Activated CD4-positive, alpha-beta T cell treated with anti-CD3 and anti-CD28 coated beads, Interleukin-2, amount 10 ng/mL, durations not matched to agents 24 days and 14 days (primary cell): ENCODE data around the gene PSMD9. TPM values are rescaled to one million over a fixed set of nuclear protein-coding genes. Genes with fewer than 3 reads are reported as not detected.

Source experiments
- DNase-seq: peaks from one replicate; pipeline ENCODE4 v3.0.0; 2022
- H3K27ac Mint-ChIP-seq: one replicate; pipeline ENCODE4 v1.8.0; 2022; ENCODE audit warnings: mild to moderate bottlenecking, mixed read lengths
- H3K27me3 Mint-ChIP-seq: one replicate; pipeline ENCODE4 v1.8.0; 2022; ENCODE audit warnings: mixed read lengths
- H3K36me3 Mint-ChIP-seq: one replicate; pipeline ENCODE4 v1.8.0; 2022; ENCODE audit warnings: low read depth, mild to moderate bottlenecking, mixed read lengths
- H3K4me1 Mint-ChIP-seq: one replicate; pipeline ENCODE4 v1.8.0; 2021; ENCODE audit warnings: mixed read lengths
- H3K4me3 Mint-ChIP-seq: one replicate; pipeline ENCODE4 v1.8.0; 2022; ENCODE audit warnings: mild to moderate bottlenecking, moderate library complexity, mixed read lengths
- H3K9me3 Mint-ChIP-seq: one replicate; pipeline ENCODE4 v1.8.0; 2021; ENCODE audit warnings: mixed read lengths
- intact Hi-C: fragments of 100-400 bp; cut with micrococcal nuclease; formaldehyde crosslinking; loops from one replicate; pipeline ENCODE4 v1.15.1; 2023
- total RNA-seq: library from RNA; stranded (reverse); gene quantifications from 2 replicates; pipeline ENCODE4 v1.2.3, GENCODE V29; 2022

The PSMD9 gene
- total RNA-seq, 1 donor from 2014 or later, result 63.8 TPM

DNA sequence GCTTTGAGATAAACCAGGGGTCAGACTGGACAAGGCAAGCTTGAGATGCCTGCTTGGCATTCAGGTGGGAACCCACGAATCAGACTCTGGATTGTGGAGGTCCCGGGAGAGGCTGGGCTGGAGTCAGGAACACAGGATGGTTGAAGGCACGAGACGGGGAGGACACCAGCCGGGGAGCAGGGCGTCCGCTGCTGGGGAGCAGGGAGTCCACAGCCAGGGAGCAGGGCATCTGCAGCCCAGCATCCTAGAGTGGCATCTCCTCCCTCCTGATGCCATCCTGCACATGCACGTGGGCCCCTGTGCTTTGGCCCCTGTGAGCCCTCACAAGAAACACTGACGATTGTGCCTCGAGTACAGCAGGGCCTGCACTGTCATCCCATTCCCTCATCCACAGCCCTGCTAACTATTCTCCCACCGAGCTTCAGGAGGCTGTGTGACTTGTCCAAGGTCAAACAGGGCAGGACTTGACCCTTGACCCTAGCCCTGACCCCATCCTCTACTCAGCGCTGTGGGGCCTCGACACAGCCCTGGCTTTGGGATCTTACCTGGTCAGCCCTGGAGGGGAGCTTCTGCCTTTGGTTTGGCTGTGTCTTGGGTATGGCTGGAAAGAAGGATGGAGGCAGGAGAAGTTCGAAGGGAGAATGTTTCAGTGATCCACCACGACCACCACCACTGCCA, 74.9 kb downstream of the PSMD9 start:
- Mint-ChIP-seq H3K4me3 (no peak overlapping the region), H3K27me3 (no peaks in the 10 kb centered on the region), H3K27ac (no peak overlapping the region), H3K4me1 (no peaks in the 10 kb centered on the region), H3K36me3 (no peaks in the 10 kb centered on the region), H3K9me3 (no peaks in the 10 kb centered on the region)
- DNase-seq, result no peak
- intact Hi-C loops, result no loop called here

DNA sequence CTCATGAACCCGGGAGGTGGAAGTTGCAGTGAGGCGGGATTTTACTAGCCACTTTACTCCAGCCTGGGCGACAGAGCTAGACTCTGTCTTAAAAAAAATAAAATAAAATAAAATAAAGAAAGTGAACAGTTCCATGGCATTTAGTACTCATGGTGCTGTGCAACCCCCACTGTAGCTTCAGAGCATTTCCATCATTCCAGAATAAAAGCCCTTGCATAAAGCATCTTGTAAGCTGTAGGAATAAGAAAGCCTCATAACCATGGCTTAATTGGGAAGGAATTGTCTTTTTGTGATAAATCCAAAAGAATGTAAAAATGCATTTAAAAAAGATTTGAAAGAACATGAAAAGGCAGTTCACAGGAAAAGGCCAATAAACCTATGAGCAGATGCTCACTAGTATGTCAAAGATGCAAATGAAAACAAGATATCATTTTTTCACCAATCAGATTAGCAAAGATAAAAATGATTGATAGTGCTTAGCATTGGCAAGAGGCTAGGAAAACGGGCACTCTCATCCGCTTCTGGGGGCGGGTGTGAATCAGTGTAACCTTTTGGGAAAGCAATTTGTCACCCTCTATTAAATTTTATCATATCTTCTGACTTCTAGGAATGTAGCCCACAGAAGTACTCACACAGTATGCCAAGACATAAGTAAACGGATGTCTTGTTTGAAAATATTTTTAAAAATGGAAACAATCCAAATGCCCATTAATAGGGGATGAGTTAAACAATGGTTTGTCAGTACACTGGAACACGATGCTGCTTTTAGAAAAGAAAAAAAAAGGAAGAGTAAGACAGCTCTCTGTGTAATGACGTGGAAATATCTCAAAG, 76.4 kb downstream of the PSMD9 start:
- Mint-ChIP-seq H3K27ac (no peak overlapping the region), H3K36me3 (no peaks in the 10 kb centered on the region), H3K4me3 (no peak overlapping the region), H3K4me1 (no peaks in the 10 kb centered on the region), H3K9me3 (no peaks in the 10 kb centered on the region), H3K27me3 (no peaks in the 10 kb centered on the region)
- no peak for DNase-seq
- intact Hi-C loops, result no loop called here

DNA sequence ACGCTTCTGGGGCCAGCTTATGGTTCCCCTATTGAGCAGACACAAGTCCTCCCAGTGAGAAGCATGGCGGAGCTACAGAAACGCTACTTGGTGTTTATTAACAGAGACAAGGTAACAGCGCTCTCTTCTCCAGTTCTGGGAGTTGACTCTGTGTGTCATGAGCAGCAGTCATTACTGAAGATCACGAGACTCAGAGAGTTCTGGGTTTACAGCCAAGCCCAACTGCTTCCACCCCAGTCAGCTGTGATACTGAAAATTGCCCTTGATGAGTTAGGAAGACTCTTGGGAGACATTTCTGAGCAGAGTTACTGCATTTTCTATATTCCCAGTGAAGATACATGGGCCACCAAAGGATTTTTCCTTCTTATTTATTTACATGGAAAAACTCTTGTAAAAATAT, 78.4 kb downstream of the PSMD9 start:
- H3K27ac Mint-ChIP-seq, result no peak overlapping the region
- intact Hi-C loops, result no loop called here

More for the DNA sequence above, 78.4 kb downstream of the PSMD9 start:
- Mint-ChIP-seq H3K4me3 (no peak overlapping the region), H3K36me3 (peaks cover under 1% of the 10 kb centered on the region), H3K9me3 (peaks cover 2% of the 10 kb centered on the region), H3K4me1 (no peaks in the 10 kb centered on the region), H3K27me3 (no peaks in the 10 kb centered on the region)
- DNase-seq, result no peak

Other genes with a start within 250 kb of the PSMD9 start
- 0.26 and 1.0 TPM in 2 replicates for gene MORN3, start 219.1 kb upstream of the PSMD9 start, total RNA-seq
- 17.1 and 18.4 TPM in 2 replicates for gene TMEM120B, start 176.0 kb upstream of the PSMD9 start, total RNA-seq
- 107 and 114 TPM in 2 replicates for gene RHOF, start 95.1 kb upstream of the PSMD9 start, total RNA-seq
- 26.6 and 29.2 TPM in 2 replicates for gene SETD1B, start 84.8 kb upstream of the PSMD9 start, total RNA-seq
- gene HPD, start 29.9 kb upstream of the PSMD9 start, total RNA-seq, result not detected in 2 replicates
- gene CFAP251, start 29.8 kb downstream of the PSMD9 start, total RNA-seq, result 0.85 and 1.1 TPM in 2 replicates
- gene BCL7A, start 133.1 kb downstream of the PSMD9 start, total RNA-seq, result 9.3 and 10.7 TPM in 2 replicates
- gene MLXIP, start 190.0 kb downstream of the PSMD9 start, total RNA-seq, result 47.6 and 48.0 TPM in 2 replicates